SU-DHL-6 (cell line): ENCODE data around the gene EIF2S3B.

Experiments used
- CTCF ChIP-seq: fragments of 200-600 bp; sonication (generic); IDR thresholded peaks from one replicate; pipeline ENCODE4 v1.5.1; 2017; ENCODE audit warnings: antibody characterized with exemption, mild to moderate bottlenecking, low read length, moderate library complexity; ENCODE audit not compliant: insufficient read depth, poor library complexity, severe bottlenecking
- EZH2phosphoT487 ChIP-seq: fragments of 200-600 bp; sonication (generic), shearing (Covaris generic); conservative IDR thresholded peaks from 2 replicates; pipeline ENCODE4 v1.6.1; 2018; ENCODE audit warnings: mild to moderate bottlenecking, antibody characterized with exemption, low read length, moderate library complexity, mixed read lengths

GRCh38 chr12:10553148-10553547 is 47.5 kb downstream of the EIF2S3B start:
- TF ChIP-seq CTCF (no peak), EZH2phosphoT487 (no peak)
